CD4-positive, alpha-beta T cell (primary cell): ENCODE data around the gene DTD1. TPM values are rescaled to one million over a fixed set of nuclear protein-coding genes. Genes with fewer than 3 reads are reported as not detected.

ENCODE experiments used
- ATAC-seq: fragments of 200-7000 bp; cut with Tn5 transposase; one replicate; pipeline ENCODE4 v1.10.0; 2022; ENCODE audit warnings: mild to moderate bottlenecking; ENCODE audit not compliant: poor library complexity
- CTCF ChIA-PET: fragments of 350-600 bp; sonication (Branson Sonifier 250); formaldehyde crosslinking; loops from one replicate; lab custom pipeline; 2021; ENCODE audit warnings: antibody characterized with exemption, inconsistent platforms; lab: Charles Lee
- POLR2A ChIA-PET: fragments of 350-600 bp; sonication (Branson Sonifier 250); formaldehyde crosslinking; loops from one replicate; lab custom pipeline; 2021; ENCODE audit warnings: antibody characterized with exemption, inconsistent platforms; lab: Charles Lee
- DNase-seq, 14 experiments: peaks; one replicate each; pipeline ENCODE4 v3.0.0-alpha.2; 2013 to 2020; ENCODE audit warnings: mixed read lengths in 2 of 14
- H3K27ac ChIP-seq, 2 donors: one replicate each; pipeline versions ENCODE4 v1.5.1 to v1.7.0; 2013; ENCODE audit warnings: low read length in 2 of 2, low read depth in 1 of 2, mild to moderate bottlenecking in 1 of 2
- H3K27me3 ChIP-seq, 2 experiments: 1 replicate in 1 of 2; 2 replicates in 1 of 2; pipeline versions ENCODE4 v1.6.1 to v1.7.0; 2013; ENCODE audit warnings: low read length in 2 of 2, control low read depth in 1 of 2, mild to moderate bottlenecking in 1 of 2, moderate library complexity in 1 of 2; ENCODE audit not compliant: insufficient read depth in 2 of 2, control insufficient read depth in 1 of 2
- H3K36me3 ChIP-seq: one replicate; pipeline ENCODE4 v1.6.1; 2013; ENCODE audit warnings: low read length, control low read depth; ENCODE audit not compliant: insufficient read depth
- H3K4me1 ChIP-seq: one replicate; pipeline ENCODE4 v1.6.1; 2013; ENCODE audit warnings: low read length, control low read depth; ENCODE audit not compliant: insufficient read depth
- H3K4me3 ChIP-seq: one replicate; pipeline ENCODE4 v1.5.1; 2013; ENCODE audit warnings: mild to moderate bottlenecking, low read length, moderate library complexity
- H3K9me3 ChIP-seq, 2 experiments: 1 replicate in 1 of 2; 2 replicates in 1 of 2; pipeline versions ENCODE4 v1.6.1 to v1.7.0; 2013; ENCODE audit warnings: low read length in 2 of 2, mild to moderate bottlenecking in 2 of 2, control low read depth in 1 of 2, moderate library complexity in 1 of 2; ENCODE audit not compliant: control insufficient read depth in 1 of 2, insufficient read depth in 1 of 2
- H3K27ac Mint-ChIP-seq: one replicate; pipeline ENCODE4 v1.8.0; 2020; ENCODE audit warnings: mixed read lengths
- H3K27me3 Mint-ChIP-seq: one replicate; pipeline ENCODE4 v1.8.0; 2021; ENCODE audit warnings: mixed read lengths
- H3K36me3 Mint-ChIP-seq: one replicate; pipeline ENCODE4 v1.8.0; 2021; ENCODE audit warnings: low read depth, mixed read lengths
- H3K4me1 Mint-ChIP-seq: one replicate; pipeline ENCODE4 v1.8.0; 2021; ENCODE audit warnings: low read depth, mixed read lengths
- H3K4me3 Mint-ChIP-seq: one replicate; pipeline ENCODE4 v1.8.0; 2020; ENCODE audit warnings: mild to moderate bottlenecking, mixed read lengths
- H3K9me3 Mint-ChIP-seq: one replicate; pipeline ENCODE4 v1.8.0; 2020; ENCODE audit warnings: mixed read lengths
- CTCF ChIP-seq: fragments of 200-600 bp; IDR thresholded peaks from one replicate; pipeline ENCODE4 v1.8.0; 2022; ENCODE audit warnings: antibody characterized with exemption, mild to moderate bottlenecking
- intact Hi-C, 2 experiments: fragments of 100-400 bp; cut with DNase I in 1 of 2; cut with micrococcal nuclease in 1 of 2; formaldehyde crosslinking; loops; one replicate each; pipeline versions ENCODE4 v1.15.1 to v1.9.0; 2023 to 2025; cut with DNase I, micrococcal nuclease
- total RNA-seq, 174 experiments: library from RNA in 2 of 174; stranded (reverse) in 2 of 174; gene quantifications; one replicate each; pipeline ENCODE4 v1.2.3 and lab custom pipeline; 2021 to 2026

The DTD1 gene
- total RNA-seq, 2 experiments from 2014 or later = 15.4 to 16.1 TPM

GRCh38 chr20:18695175-18695574, 107.3 kb downstream of the DTD1 start:
- Histone ChIP-seq H3K36me3 (no peaks in the 10 kb centered on the region), H3K27ac (no peak overlapping the region), H3K4me3 (no peak overlapping the region), H3K27me3 (no peaks in the 10 kb centered on the region), H3K4me1 (no peaks in the 10 kb centered on the region), H3K9me3 (no peaks in the 10 kb centered on the region)
- ATAC-seq = no peak
- Mint-ChIP-seq H3K36me3 (peaks cover 28% of the 10 kb centered on the region), H3K4me1 (no peaks in the 10 kb centered on the region), H3K27ac (no peak overlapping the region), H3K27me3 (no peaks in the 10 kb centered on the region), H3K9me3 (no peaks in the 10 kb centered on the region), H3K4me3 (no peak overlapping the region)
- intact Hi-C loops = no loop called here
- no peak for DNase-seq
- ChIA-PET CTCF (no interaction called here), POLR2A (no interaction called here)
- no peak for TF ChIP-seq CTCF

GRCh38 chr20:18698735-18699380, 111.0 kb downstream of the DTD1 start:
- peaks cover 12% of the 10 kb centered on the region for H3K36me3 Mint-ChIP-seq
- no peaks in the 10 kb centered on the region for H3K9me3 ChIP-seq
- peaks cover 7% of the 10 kb centered on the region for H3K4me1 Mint-ChIP-seq
- no peak overlapping the region for H3K27ac ChIP-seq
- H3K27ac Mint-ChIP-seq = no peak overlapping the region
- no peak overlapping the region for H3K4me3 Mint-ChIP-seq
- no peaks in the 10 kb centered on the region for H3K9me3 Mint-ChIP-seq
- H3K4me1 ChIP-seq = no peaks in the 10 kb centered on the region
- no peak for ATAC-seq
- TF ChIP-seq CTCF = no peak
- CTCF ChIA-PET = no interaction called here
- no peak for DNase-seq
- intact Hi-C loops = no loop called here
- POLR2A ChIA-PET = no interaction called here
- no peaks in the 10 kb centered on the region for H3K27me3 ChIP-seq
- no peak overlapping the region for H3K4me3 ChIP-seq
- H3K27me3 Mint-ChIP-seq = no peaks in the 10 kb centered on the region
- H3K36me3 ChIP-seq = no peaks in the 10 kb centered on the region

- no peak for ATAC-seq
- Histone ChIP-seq H3K9me3 (no peaks in the 10 kb centered on the region), H3K4me3 (no peak overlapping the region), H3K36me3 (no peaks in the 10 kb centered on the region), H3K4me1 (peaks cover 3% of the 10 kb centered on the region), H3K27me3 (no peaks in the 10 kb centered on the region), H3K27ac (no peak overlapping the region)
- Mint-ChIP-seq H3K4me3 (no peak overlapping the region), H3K36me3 (peaks cover 12% of the 10 kb centered on the region), H3K9me3 (no peaks in the 10 kb centered on the region), H3K27me3 (no peaks in the 10 kb centered on the region), H3K4me1 (peaks cover 15% of the 10 kb centered on the region), H3K27ac (no peak overlapping the region)
- TF ChIP-seq CTCF = no peak
- POLR2A ChIA-PET = no interaction called here
- no peak for DNase-seq
- CTCF ChIA-PET = no interaction called here
- intact Hi-C loops = no loop called here
These were observed 114.1 kb downstream of the DTD1 start for GRCh38 chr20:18701969-18702368.
